ENCODE results near the gene ANKRD18B. TPM values are rescaled to one million over a fixed set of nuclear protein-coding genes. Genes with fewer than 3 reads are reported as not detected.
"Not testable (repeated sequence)": the region's sequence is repeated elsewhere in the genome, so short reads cannot be mapped to it uniquely, and the experiment has no call there.

ANKRD18B gene
- total RNA-seq, 1 experiment from 2014 or later, result not detected

DNA sequence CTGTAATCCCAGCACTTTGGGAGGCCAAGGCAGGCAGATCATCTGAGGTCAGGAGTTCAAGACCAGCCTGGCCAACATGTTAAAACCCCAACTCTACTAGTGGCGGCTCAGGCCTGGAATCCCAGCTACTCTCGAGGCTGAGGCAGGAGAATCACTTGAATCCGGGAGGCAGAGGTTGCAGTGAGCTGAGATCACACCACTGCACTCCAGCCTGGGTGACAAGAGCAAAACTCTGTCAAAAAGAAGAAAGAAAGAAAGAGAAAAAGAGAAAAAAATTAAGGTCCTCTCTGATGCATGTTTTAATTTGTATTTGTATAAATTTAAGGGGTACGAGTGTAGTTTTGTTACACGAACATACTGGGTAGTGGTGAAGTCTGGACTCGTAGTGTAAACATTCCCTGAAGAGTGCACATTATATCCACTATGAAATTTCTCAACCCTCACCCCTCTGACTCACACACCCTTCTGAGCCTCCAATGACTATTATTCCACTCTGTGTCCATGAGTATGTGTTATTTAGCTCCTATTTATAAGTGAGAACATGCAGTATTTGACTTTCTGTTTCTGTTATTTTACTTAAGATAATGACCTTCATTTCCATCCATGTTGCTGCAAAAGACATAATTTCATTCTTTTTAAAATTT is 6.0 kb upstream of the ANKRD18B start:
- not testable (repeated sequence) for H3K4me3 ChIP-seq, H3K27me3 ChIP-seq, H3K36me3 ChIP-seq, H3K9me3 ChIP-seq
- peak; percentile 13 for DNase-seq

DNA sequence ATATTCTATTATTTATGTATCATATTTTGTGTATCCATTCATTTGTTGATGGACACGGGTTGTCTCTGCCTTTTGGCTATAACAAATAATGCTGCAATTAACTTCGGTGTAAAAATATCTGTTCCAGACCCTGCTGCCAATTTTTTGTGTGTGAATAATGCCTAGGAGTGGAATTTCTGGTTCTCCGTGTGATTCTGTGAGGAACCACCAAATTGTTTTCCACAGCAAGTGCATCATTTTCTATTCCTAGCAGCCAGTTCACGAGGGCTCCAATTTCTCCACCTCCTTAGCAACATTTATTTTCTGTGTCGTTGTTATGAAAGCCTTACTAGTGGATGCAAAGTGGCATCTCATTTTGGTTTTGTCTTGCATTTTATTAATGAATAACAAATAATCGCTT is 2.2 kb upstream of the ANKRD18B start:
- H3K9me3 ChIP-seq, H3K36me3 ChIP-seq, H3K4me3 ChIP-seq, H3K27me3 ChIP-seq, DNase-seq: not testable (repeated sequence)

DNA sequence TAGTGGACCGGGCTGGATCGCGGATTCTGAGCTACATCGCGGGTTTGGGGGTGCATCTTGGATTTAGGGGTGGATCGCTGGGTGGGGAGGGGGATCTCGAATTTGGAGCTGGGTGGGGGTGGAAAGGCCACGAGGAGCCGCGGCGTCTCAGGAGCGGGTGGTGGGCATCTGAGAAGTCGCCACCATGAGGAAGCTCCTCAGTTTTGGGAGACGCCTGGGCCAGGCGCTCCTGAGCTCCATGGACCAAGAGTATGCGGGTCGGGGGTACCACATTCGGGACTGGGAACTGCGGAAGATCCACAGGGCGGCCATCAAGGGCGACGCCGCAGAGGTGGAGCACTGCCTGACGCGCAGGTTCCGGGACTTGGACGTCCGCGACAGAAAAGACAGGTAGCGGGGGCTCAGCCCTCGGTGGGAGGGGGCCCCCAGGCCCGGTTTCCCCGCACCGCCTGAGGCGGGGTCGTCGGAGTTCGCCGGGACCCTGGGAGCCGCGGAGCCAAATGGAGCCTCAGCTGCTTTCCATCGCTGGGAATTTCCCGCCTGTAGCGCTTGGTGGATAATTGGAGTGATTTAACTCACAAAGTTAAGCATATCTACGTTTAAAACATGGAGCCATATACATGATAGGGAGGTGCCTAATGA is 376 bp downstream of the ANKRD18B start:
- no peak for DNase-seq
- no peaks in the 10 kb centered on the region for H3K9me3 ChIP-seq
- no peaks in the 10 kb centered on the region for H3K36me3 ChIP-seq
- H3K27me3 ChIP-seq, result peaks cover 8% of the 10 kb centered on the region; the same call in 1 of the 2 replicates
- H3K4me3 ChIP-seq, result no peak overlapping the region

DNA sequence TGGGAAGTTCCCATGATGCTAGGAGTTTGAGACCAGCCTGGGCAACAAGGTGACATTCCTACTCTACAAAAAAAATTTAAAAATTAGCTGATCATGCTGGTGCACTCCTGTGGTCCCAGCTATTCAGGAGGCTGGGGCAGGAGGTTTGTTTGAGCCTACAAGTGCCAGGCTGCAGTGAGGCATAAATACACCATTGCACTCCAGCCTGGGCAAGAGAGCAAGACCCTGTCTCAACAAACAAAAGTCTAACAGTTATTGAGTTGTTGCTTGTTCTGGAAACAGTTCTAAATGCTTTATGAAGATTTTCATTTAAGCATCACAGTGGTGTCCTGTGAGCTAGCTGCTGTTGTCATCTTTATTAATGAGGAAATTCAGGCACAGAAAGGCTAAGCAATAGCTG is 4.0 kb downstream of the ANKRD18B start:
- H3K9me3 ChIP-seq, H3K36me3 ChIP-seq, H3K4me3 ChIP-seq, H3K27me3 ChIP-seq, DNase-seq: not testable (repeated sequence)

DNA sequence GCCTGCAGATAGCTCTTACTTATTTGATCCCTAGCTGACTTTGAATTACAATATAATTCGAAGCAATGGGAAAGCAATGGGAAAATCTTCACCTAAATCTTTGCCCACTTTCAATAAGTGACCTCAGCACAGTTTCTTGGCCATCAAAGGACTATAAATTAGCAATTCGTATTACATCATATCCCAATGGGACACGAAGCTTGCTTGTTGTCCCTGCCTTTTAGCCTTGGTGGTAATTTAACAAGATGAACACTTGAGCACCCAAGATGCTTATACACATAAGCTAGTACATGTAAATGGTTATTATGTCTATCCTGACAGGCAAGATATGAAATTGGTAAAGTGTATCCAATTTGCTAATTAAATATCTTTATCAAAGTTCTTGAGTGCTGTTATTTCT is 9.9 kb downstream of the ANKRD18B start:
- not testable (repeated sequence) for H3K9me3 ChIP-seq, H3K36me3 ChIP-seq, DNase-seq, H3K27me3 ChIP-seq, H3K4me3 ChIP-seq

DNA sequence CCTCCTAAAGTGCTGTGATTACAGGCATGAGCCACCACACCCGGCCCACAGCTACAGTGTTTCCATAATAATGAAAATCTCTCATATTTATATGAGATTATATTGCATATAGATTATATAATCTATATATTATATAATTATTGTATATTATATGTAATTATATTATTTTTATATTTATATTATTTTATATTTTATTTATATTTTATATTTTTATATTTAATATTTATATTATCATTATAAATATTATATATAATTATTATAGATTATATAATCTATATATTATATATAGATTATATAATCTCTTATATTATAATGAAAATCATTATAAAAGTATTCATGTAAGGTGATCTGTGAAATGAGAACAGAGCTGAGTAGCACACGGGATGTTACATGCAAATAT is 11.5 kb downstream of the ANKRD18B start:
- no peaks in the 10 kb centered on the region for H3K9me3 ChIP-seq
- H3K27me3 ChIP-seq, result no peaks in the 10 kb centered on the region
- no peak for DNase-seq
- no peak overlapping the region for H3K4me3 ChIP-seq
- no peaks in the 10 kb centered on the region for H3K36me3 ChIP-seq

DNA sequence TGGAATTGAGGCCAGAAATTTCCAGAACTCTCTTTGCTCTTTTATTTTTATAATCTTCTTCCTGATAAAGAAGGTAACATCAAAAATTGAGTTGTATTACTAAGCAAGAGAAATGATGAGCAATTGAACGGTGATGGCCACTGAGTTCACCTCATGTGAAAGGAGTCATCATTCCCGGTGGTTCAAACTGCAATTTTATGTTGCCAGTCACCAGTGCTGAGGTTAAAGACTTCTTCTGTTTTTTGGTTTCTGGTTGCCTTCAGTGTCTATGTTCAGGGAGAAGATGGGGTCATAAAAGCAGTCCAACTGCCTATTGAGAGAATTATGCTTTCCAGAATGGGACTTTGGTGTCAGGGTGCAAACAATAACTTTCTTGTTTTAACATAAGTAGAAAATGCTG is 19.4 kb downstream of the ANKRD18B start:
- H3K9me3 ChIP-seq, H3K27me3 ChIP-seq, H3K4me3 ChIP-seq, H3K36me3 ChIP-seq, DNase-seq: not testable (repeated sequence)

DNA sequence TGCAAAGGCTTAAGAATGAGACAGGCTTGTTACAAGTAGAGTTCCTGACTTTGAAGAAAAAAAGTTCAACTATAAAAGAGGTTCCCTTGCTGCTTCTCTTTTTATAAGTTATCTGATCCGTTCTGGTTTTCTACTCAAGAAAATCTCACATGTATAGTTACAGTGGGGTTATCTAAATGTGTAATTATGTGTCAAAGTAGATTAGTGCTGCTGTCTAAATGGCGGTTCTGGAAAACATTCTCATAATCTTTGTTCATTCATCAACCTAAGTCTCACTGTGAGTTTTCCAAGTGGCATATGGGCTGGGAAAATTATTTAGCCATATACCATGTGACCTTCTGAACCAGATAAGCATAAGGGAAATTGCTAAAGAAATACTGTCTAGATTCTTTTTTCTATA is 21.7 kb downstream of the ANKRD18B start:
- H3K36me3 ChIP-seq, DNase-seq, H3K4me3 ChIP-seq, H3K9me3 ChIP-seq, H3K27me3 ChIP-seq: not testable (repeated sequence)

DNA sequence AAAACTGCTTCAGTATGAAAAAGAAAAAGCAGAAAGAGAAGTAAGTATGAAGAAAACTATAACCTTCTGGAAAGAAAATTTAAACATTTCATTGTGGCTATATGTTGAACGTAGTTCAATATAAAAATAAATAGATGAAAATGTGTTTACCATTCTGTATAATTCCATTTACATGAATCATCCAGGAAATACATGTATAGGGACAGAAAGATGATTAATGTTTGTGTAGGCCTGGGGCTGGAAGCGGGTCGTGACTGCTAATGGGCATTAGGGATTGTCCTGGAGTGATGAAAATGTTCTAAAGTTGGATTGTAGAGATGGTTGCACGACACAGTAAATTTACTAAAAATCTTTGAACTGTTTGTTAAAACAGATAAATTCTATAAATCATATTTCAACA is 24.8 kb downstream of the ANKRD18B start:
- H3K4me3 ChIP-seq, H3K36me3 ChIP-seq, DNase-seq, H3K27me3 ChIP-seq, H3K9me3 ChIP-seq: not testable (repeated sequence)

DNA sequence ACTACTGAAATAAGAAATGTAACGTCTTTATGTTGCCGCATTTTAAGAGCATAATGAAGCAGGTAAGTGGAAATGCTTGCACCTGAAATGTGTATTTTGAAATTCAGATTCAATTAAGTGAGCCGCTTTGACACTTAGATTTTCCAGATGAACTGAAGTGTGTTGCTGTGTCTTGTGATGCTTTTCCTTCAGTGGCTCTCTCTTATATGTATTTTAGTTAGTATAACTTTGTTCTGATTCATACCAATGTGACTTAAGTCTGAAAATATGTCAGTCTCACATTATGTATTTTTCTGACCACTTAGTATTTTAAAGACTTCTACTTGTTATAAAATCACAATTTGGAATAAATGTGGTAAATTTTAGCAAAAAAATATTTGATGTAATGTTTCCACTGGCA is 25.4 kb downstream of the ANKRD18B start:
- not testable (repeated sequence) for DNase-seq, H3K4me3 ChIP-seq, H3K27me3 ChIP-seq, H3K36me3 ChIP-seq, H3K9me3 ChIP-seq

DNA sequence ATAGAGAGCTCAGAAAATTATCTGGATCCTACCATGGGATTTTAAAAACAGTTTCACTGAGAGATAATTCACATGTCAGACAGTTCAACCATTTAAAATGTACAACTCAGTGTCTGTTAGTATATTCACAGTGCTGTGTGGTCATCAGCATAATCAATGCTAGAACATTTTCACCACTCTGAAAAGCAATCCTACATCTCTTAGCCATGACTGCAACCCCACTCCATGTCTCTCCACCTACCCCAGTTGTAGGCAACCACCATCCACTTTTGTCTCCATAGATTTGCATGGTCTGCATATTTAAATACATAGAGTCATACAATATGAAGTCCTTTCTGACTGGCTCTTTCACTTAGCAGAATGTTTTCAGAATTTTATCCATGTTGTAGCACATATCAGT is 27.1 kb downstream of the ANKRD18B start:
- H3K27me3 ChIP-seq, H3K4me3 ChIP-seq, H3K9me3 ChIP-seq, H3K36me3 ChIP-seq, DNase-seq: not testable (repeated sequence)

DNA sequence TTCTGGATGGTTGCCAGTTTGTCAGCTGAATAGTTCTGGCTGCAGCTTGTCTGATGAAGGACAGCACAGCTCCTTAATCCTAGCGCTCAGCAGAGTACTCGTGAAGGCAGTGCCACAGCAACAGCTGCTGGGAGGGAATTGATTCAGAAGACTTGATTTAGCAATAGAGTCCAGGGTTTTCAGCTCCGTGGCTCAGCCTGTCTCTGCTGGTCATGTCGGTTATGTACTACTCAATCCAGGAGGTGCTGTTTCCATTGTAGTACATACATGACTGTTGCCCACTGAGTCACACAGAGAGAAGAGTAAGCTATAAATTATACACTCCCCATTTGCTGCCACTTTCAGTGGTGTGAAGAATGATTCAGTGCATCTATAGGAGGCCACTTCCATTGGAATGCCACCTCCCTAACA is 28.3 kb downstream of the ANKRD18B start:
- H3K4me3 ChIP-seq, H3K27me3 ChIP-seq, H3K36me3 ChIP-seq, H3K9me3 ChIP-seq: not testable (repeated sequence)
- peak; percentile 6 for DNase-seq

DNA sequence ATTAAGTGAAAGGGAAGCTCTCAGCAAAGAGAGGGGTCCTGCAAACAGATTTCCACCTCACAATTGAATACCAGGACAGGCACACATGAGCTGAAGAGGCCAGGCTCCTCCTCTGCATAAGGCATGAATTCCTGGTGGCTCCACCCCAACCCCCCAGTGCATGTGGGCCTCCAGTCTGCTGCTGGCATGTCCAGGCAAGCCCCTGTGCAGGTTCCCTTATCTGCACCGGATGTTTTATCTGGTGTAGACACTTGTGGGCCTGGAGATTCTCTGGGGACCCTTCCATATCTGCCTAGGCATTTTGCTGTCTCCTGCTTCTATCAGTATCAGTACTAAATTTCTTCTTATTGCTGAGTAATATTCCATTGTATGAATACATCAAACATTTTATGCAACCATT is 36.2 kb downstream of the ANKRD18B start:
- not testable (repeated sequence) for H3K4me3 ChIP-seq, H3K9me3 ChIP-seq, DNase-seq, H3K36me3 ChIP-seq, H3K27me3 ChIP-seq

DNA sequence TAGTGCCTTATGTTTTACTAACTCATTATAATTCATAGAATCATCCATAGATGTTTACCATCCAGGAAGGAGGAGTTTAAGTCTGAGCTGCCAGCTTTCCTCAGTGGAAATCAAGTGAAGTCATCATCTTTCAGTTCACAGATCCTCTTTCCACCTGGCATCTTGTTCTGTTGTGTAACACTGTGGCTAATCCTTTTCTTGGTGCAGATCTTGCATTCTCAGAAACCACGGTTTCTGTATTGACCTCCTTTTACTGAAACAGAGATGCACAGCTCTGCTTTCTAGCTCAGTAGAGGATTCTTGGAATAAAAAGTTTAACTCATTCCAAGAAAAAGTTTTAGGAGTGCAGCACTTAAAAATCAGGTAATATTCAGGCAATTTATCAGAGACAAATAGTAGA is 38.1 kb downstream of the ANKRD18B start:
- not testable (repeated sequence) for H3K27me3 ChIP-seq, DNase-seq, H3K36me3 ChIP-seq, H3K9me3 ChIP-seq, H3K4me3 ChIP-seq

DNA sequence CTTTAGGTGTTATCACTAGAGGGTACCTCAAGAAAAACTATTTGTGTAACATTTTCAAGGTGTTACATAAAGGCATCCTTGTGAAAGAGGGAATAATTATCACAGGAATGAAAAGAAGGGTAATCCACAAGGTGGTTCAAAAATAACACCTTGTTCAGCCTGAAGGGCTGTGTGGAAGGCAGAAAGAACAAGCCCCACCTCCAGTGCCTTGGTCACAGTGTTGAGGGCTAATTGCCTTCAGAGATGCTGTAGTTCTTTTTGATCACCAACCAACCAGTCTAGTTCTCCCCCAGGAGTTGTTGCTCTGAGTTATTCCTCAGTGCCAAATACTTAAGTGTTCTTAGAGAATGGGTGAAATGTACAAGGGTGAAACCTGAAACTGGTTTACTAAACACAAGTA is 43.7 kb downstream of the ANKRD18B start:
- DNase-seq, H3K27me3 ChIP-seq, H3K36me3 ChIP-seq, H3K9me3 ChIP-seq, H3K4me3 ChIP-seq: not testable (repeated sequence)

DNA sequence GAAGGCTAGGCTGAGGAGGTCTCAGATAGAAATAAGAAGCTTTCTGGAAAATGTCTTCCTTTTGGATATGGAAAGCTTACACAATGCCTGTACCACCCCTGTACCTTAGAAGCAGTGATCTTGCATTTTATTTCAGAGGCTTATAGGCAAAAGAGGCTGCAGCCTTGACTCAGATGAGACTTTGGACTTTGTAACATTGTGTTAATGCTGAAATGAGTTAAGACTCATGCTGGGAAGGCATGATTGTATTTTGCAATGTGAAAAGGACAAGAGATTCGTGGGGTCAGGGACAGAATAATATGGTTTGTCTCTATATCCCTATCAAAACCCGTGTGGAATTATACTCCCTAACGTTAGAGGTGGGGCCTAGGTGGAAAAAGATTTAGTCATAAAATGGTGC is 53.7 kb downstream of the ANKRD18B start:
- not testable (repeated sequence) for H3K4me3 ChIP-seq, H3K36me3 ChIP-seq, DNase-seq, H3K27me3 ChIP-seq, H3K9me3 ChIP-seq

DNA sequence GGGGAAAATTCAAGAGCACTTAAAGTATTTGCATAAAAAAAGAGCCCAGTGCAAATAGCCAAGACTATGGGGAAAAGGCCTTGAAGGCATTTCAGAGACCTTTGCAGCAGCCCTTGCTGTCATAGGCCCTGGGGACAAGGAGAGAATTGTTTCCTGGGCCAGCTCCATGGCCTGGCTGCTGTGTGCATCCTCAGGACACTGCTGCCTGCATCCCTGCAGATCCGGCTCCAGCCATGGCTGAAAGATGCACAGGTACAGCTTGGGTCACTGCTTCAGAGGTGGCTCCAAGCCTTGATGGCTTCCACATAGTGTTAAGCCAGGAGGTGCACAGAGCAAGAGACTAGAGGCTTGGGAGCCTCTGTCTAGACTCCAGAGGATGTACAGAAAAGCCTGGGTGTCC is 55.9 kb downstream of the ANKRD18B start:
- not testable (repeated sequence) for H3K4me3 ChIP-seq, DNase-seq, H3K9me3 ChIP-seq, H3K36me3 ChIP-seq, H3K27me3 ChIP-seq

DNA sequence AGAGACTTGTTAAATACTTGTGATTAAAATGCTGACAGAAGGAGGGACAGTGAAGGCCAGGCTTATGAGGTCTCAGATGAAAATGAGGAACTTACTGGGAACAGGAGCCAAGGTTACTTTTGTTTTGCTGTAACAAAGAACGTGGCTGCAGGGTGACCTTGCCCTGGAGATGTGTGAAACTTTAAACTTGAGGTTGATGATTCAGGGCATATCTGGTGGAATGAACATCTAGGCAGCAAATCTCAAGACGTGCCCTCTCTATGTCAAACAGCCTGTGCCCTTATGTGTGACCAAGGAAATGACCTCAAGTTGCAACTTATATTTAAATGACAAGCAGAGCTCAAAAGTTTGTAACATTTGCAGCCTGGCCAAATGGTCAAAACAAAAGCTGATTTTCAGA is 58.6 kb downstream of the ANKRD18B start:
- H3K27me3 ChIP-seq, H3K9me3 ChIP-seq, H3K4me3 ChIP-seq, H3K36me3 ChIP-seq, DNase-seq: not testable (repeated sequence)

DNA sequence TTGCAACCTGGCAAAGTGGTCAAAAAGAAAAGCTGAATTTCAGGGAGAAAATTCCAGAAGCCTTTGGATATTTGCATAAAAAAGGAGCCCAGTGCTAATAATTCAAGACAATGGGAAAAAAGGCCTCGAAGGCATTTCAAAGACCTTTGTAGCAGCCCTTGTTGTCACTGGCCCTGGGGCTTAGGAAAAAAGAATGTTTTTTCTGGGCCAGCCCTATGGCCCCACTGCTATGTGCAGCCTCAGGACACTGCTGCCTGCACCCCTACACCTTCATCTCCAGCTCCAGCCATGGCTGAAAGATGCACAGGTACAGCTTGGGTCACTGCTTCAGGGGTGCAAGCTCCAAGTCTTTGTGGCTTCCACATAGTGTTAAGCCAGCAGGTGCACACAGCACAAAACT is 62.1 kb downstream of the ANKRD18B start:
- not testable (repeated sequence) for H3K9me3 ChIP-seq, H3K4me3 ChIP-seq, H3K27me3 ChIP-seq

More for the DNA sequence above, 62.1 kb downstream of the ANKRD18B start:
- not testable (repeated sequence) for H3K36me3 ChIP-seq, DNase-seq
